GM06990 (cell line): Measurements from ENCODE around the gene SLC39A9.
A peak's percentile ranks its signal among the peaks of the same experiment; 100 is the strongest.

Source experiments
- DNase-seq: peaks from one replicate; pipeline ENCODE4 v3.0.0-alpha.2; 2011; ENCODE audit not compliant: insufficient read length; ENCODE audit errors: extremely low read depth
- H3K27me3 ChIP-seq: replicated peaks from 2 replicates; pipeline ENCODE4 v1.6.0; 2011; ENCODE audit warnings: low read length; ENCODE audit not compliant: control insufficient read depth, insufficient read depth
- H3K36me3 ChIP-seq: 2 replicates; pipeline ENCODE4 v1.5.1; 2011; ENCODE audit warnings: low read length; ENCODE audit not compliant: control insufficient read depth, insufficient read depth
- H3K4me3 ChIP-seq: replicated peaks from 2 replicates; pipeline ENCODE4 v1.5.1; 2011; ENCODE audit warnings: low read depth, mild to moderate bottlenecking, control low read depth, low read length
- TF ChIP-seq, protein P1 (sequence below): IDR thresholded peaks from 2 replicates; pipeline ENCODE4 v1.5.1; 2011; ENCODE audit warnings: low read length, control low read depth, mild to moderate bottlenecking, inconsistent platforms; ENCODE audit not compliant: insufficient read depth, poor library complexity, severe bottlenecking

The SLC39A9 gene

DNA sequence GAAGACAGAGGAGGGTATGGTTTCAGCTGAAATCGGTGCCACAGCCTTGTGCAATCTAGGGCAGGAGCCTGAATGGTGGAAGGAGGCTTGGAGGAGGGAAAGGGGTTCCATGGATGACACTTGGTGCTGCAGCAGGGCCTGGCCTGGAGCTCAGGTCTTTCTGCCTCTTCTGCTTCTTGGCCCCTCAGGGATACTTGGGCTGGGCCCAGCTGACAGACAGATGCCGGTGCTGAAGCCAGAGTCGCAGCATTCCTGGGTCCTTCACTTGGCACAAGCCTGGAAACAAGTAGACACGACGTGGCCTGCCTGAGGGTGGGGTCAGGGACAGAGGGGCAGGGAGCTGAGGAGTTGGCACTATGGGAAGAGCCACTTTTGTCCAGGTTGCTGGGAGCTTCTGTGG, 81.6 kb downstream of the SLC39A9 start:
- TF ChIP-seq, protein P1, sequence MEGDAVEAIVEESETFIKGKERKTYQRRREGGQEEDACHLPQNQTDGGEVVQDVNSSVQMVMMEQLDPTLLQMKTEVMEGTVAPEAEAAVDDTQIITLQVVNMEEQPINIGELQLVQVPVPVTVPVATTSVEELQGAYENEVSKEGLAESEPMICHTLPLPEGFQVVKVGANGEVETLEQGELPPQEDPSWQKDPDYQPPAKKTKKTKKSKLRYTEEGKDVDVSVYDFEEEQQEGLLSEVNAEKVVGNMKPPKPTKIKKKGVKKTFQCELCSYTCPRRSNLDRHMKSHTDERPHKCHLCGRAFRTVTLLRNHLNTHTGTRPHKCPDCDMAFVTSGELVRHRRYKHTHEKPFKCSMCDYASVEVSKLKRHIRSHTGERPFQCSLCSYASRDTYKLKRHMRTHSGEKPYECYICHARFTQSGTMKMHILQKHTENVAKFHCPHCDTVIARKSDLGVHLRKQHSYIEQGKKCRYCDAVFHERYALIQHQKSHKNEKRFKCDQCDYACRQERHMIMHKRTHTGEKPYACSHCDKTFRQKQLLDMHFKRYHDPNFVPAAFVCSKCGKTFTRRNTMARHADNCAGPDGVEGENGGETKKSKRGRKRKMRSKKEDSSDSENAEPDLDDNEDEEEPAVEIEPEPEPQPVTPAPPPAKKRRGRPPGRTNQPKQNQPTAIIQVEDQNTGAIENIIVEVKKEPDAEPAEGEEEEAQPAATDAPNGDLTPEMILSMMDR: no peak
- DNase-seq: no peak
- no peaks in the 10 kb centered on the region; the same call in 1 of the 2 replicates for H3K27me3 ChIP-seq

GRCh38 chr14:69481815-69482568, 83.5 kb downstream of the SLC39A9 start:
- no peaks in the 10 kb centered on the region for H3K36me3 ChIP-seq
- no peak overlapping the region for H3K4me3 ChIP-seq
- TF ChIP-seq, protein P1: no peak
- H3K27me3 ChIP-seq: no peaks in the 10 kb centered on the region; the same call in 1 of the 2 replicates
- DNase-seq: peak; percentile 46

More for the DNA sequence above, 81.6 kb downstream of the SLC39A9 start:
- Histone ChIP-seq H3K36me3 (no peaks in the 10 kb centered on the region), H3K4me3 (no peak overlapping the region)

GRCh38 chr14:69483765-69484443, 85.4 kb downstream of the SLC39A9 start:
- no peaks in the 10 kb centered on the region for H3K36me3 ChIP-seq
- no peak for DNase-seq
- H3K4me3 ChIP-seq: no peak overlapping the region
- TF ChIP-seq, protein P1: no peak
- H3K27me3 ChIP-seq: no peaks in the 10 kb centered on the region; the same call in 1 of the 2 replicates

- Histone ChIP-seq H3K27me3 (no peaks in the 10 kb centered on the region; the same call in 1 of the 2 replicates), H3K4me3 (no peak within 1 kb of the TSS), H3K36me3 (no peaks in the 10 kb centered on the region)
- DNase-seq: no peak
- TF ChIP-seq, protein P1: no peak
These were observed 86.2 kb downstream of the SLC39A9 start, which contains the start of gene PLEKHD1 for GRCh38 chr14:69484444-69485314. PLEKHD1 (plus strand) TSS chr14:69484728; CDS start chr14:69484966, 238 bp downstream.

- H3K27me3 ChIP-seq: no peaks in the 10 kb centered on the region; the same call in 1 of the 2 replicates
These were observed 86.8 kb downstream of the SLC39A9 start for GRCh38 chr14:69485315-69485660.

More at GRCh38 chr14:69485315-69485660, 86.8 kb downstream of the SLC39A9 start:
- no peak overlapping the region for H3K4me3 ChIP-seq
- TF ChIP-seq, protein P1: no peak
- H3K36me3 ChIP-seq: no peaks in the 10 kb centered on the region
- no peak for DNase-seq
